CD14-positive monocyte (primary cell): Measurements from ENCODE around the gene DZANK1. TPM values are rescaled to one million over a fixed set of nuclear protein-coding genes. Genes with fewer than 3 reads are reported as not detected.

ENCODE experiments used
- DNase-seq, 3 donors: peaks; one replicate each; pipeline ENCODE4 v3.0.0-alpha.2; 2011 to 2022
- H2AFZ ChIP-seq: 2 replicates; pipeline ENCODE4 v1.6.0; 2012; ENCODE audit warnings: mild to moderate bottlenecking, low read depth, low read length, inconsistent platforms; ENCODE audit not compliant: insufficient read depth, poor library complexity, severe bottlenecking
- H3K27ac ChIP-seq, 2 donors: 1 replicate in 1 of 2; 2 replicates in 1 of 2; pipeline ENCODE4 v1.5.1; 2012 to 2013; ENCODE audit warnings: low read length in 2 of 2, control low read depth in 1 of 2, inconsistent platforms in 1 of 2, low read depth in 1 of 2, mild to moderate bottlenecking in 1 of 2
- H3K27me3 ChIP-seq, 2 donors: one replicate each; pipeline versions ENCODE4 v1.6.0 to v1.6.1; 2011 to 2013; ENCODE audit warnings: low read length in 2 of 2; ENCODE audit not compliant: control insufficient read depth in 2 of 2, insufficient read depth in 2 of 2
- H3K36me3 ChIP-seq, 2 donors: replicated peaks in 1 of 2; 1 replicate in 1 of 2; 2 replicates in 1 of 2; pipeline versions ENCODE4 v1.5.1 to v1.6.1; 2012 to 2013; ENCODE audit warnings: low read length in 2 of 2, control low read depth in 1 of 2, inconsistent platforms in 1 of 2, mild to moderate bottlenecking in 1 of 2; ENCODE audit not compliant: insufficient read depth in 2 of 2, control insufficient read depth in 1 of 2
- H3K4me1 ChIP-seq, 2 donors: 1 replicate in 1 of 2; 2 replicates in 1 of 2; pipeline versions ENCODE4 v1.5.1 to v1.6.1; 2012 to 2013; ENCODE audit warnings: low read length in 2 of 2, control low read depth in 1 of 2, inconsistent platforms in 1 of 2, mild to moderate bottlenecking in 1 of 2, moderate library complexity in 1 of 2; ENCODE audit not compliant: insufficient read depth in 2 of 2, control insufficient read depth in 1 of 2
- H3K4me2 ChIP-seq: replicated peaks from 2 replicates; pipeline ENCODE3; 2012; ENCODE audit warnings: low read length, moderate library complexity, mild to moderate bottlenecking; ENCODE audit not compliant: poor library complexity, severe bottlenecking; ENCODE audit errors: extremely low read depth
- H3K4me3 ChIP-seq, 3 experiments: fragments of 200-600 bp in 1 of 3; sonication (generic) in 1 of 3; replicated peaks in 1 of 3; 1 replicate in 2 of 3; 2 replicates in 1 of 3; pipeline ENCODE4 v1.5.1; 2011 to 2013; ENCODE audit warnings: low read length in 3 of 3, mild to moderate bottlenecking in 3 of 3, control low read depth in 2 of 3, low read depth in 2 of 3, inconsistent platforms in 1 of 3, moderate library complexity in 1 of 3
- H3K79me2 ChIP-seq: 2 replicates; pipeline ENCODE4 v1.6.0; 2012; ENCODE audit warnings: mild to moderate bottlenecking, control low read depth, inconsistent platforms, low read length, moderate library complexity; ENCODE audit not compliant: insufficient read depth
- H3K9ac ChIP-seq: 2 replicates; pipeline ENCODE4 v1.6.0; 2017; ENCODE audit warnings: low read length, mild to moderate bottlenecking; ENCODE audit not compliant: insufficient read depth, poor library complexity, severe bottlenecking
- H3K9me3 ChIP-seq, 2 donors: replicated peaks in 1 of 2; 1 replicate in 1 of 2; 2 replicates in 1 of 2; pipeline versions ENCODE4 v1.5.1 to v1.6.1; 2012 to 2013; ENCODE audit warnings: low read length in 2 of 2, control low read depth in 1 of 2; ENCODE audit not compliant: control insufficient read depth in 1 of 2, insufficient read depth in 1 of 2
- H4K20me1 ChIP-seq: 2 replicates; pipeline ENCODE4 v1.6.0; 2012; ENCODE audit warnings: mild to moderate bottlenecking, low read length, control low read depth, moderate library complexity; ENCODE audit not compliant: insufficient read depth
- H3K27ac Mint-ChIP-seq, 7 donors: one replicate each; pipeline ENCODE4 v1.8.0; 2020; ENCODE audit warnings: mild to moderate bottlenecking in 7 of 7, mixed read lengths in 7 of 7, moderate library complexity in 6 of 7, inconsistent platforms in 2 of 7
- H3K27me3 Mint-ChIP-seq, 3 donors: one replicate each; pipeline ENCODE4 v1.8.0; 2021 to 2022; ENCODE audit warnings: low read depth in 3 of 3, mild to moderate bottlenecking in 3 of 3, mixed read lengths in 3 of 3, moderate library complexity in 3 of 3, inconsistent platforms in 1 of 3
- H3K36me3 Mint-ChIP-seq, 2 donors: one replicate each; pipeline ENCODE4 v1.8.0; 2020; ENCODE audit warnings: mixed read lengths in 2 of 2, inconsistent platforms in 1 of 2, mild to moderate bottlenecking in 1 of 2
- H3K4me1 Mint-ChIP-seq: one replicate; pipeline ENCODE4 v1.8.0; 2020; ENCODE audit warnings: mild to moderate bottlenecking, mixed read lengths
- H3K4me3 Mint-ChIP-seq, 2 donors: one replicate each; pipeline ENCODE4 v1.8.0; 2020; ENCODE audit warnings: mild to moderate bottlenecking in 2 of 2, mixed read lengths in 2 of 2, moderate library complexity in 1 of 2
- H3K9me3 Mint-ChIP-seq, 7 donors: one replicate each; pipeline ENCODE4 v1.8.0; 2020 to 2022; ENCODE audit warnings: mixed read lengths in 7 of 7, mild to moderate bottlenecking in 6 of 7, moderate library complexity in 6 of 7, inconsistent platforms in 2 of 7
- CTCF ChIP-seq: fragments of 200-600 bp; IDR thresholded peaks from one replicate; pipeline ENCODE4 v1.8.0; 2022; ENCODE audit warnings: antibody characterized with exemption, mild to moderate bottlenecking
- WGBS: methylation state at CpG from one replicate; pipeline ENCODE4 v1.1.5; 2013; ENCODE audit warnings: missing lambda C conversion rate; ENCODE audit not compliant: insufficient coverage; 5-methylcytosine and 5-hydroxymethylcytosine counted together
- intact Hi-C, 2 donors: fragments of 100-400 bp; cut with micrococcal nuclease; formaldehyde crosslinking; loops; one replicate each; pipeline versions ENCODE4 v1.15.0 to v1.15.1; 2023
- polyA plus RNA-seq, 3 donors: library from polyadenylated mRNA; depleted of rRNA in 1 of 3; unstranded in 2 of 3; stranded (reverse) in 1 of 3; fragments of 300-500 nt in 2 of 3; fragments of >200 nt in 1 of 3; fragmentation: Illumina TruSeq in 2 of 3; gene quantifications; 1 replicate in 2 of 3; 2 replicates in 1 of 3; pipeline ENCODE4 v1.2.3, GENCODE V29; 2012 to 2021

Gene DZANK1
- polyA plus RNA-seq, 3 donors: 0.17 to 1.3 (median 0.69) TPM

GRCh38 chr20:18390201-18390600 lies 76.6 kb downstream of the DZANK1 start:
- no peak for DNase-seq

GRCh38 chr20:18388860-18389259 lies 78.0 kb downstream of the DZANK1 start:
- WGBS: 79% methylated on average over 2 of the region's 6 CpGs
- H3K4me3 ChIP-seq: no peak overlapping the region
- H3K27me3 ChIP-seq: no peaks in the 10 kb centered on the region
- Mint-ChIP-seq H3K27me3 (no peaks in the 10 kb centered on the region), H3K4me3 (no peak overlapping the region), H3K9me3 (no peaks in the 10 kb centered on the region), H3K27ac (no peak overlapping the region), H3K36me3 (peaks cover 18 to 46% of the 10 kb centered on the region in 2 donors), H3K4me1 (peaks cover 17% of the 10 kb centered on the region)
- no peak for DNase-seq
- peaks cover 10 to 31% of the 10 kb centered on the region in 2 donors for H3K36me3 ChIP-seq
- no peak overlapping the region for H3K9ac ChIP-seq
- H3K4me1 ChIP-seq: peaks cover 2 to 6% of the 10 kb centered on the region in 2 donors
- no peaks in the 10 kb centered on the region for H3K79me2 ChIP-seq
- no peaks in the 10 kb centered on the region for H4K20me1 ChIP-seq
- no peaks in the 10 kb centered on the region for H3K9me3 ChIP-seq
- no peak for TF ChIP-seq CTCF
- no peak overlapping the region for H3K4me2 ChIP-seq
- no peak overlapping the region for H3K27ac ChIP-seq
- H2AFZ ChIP-seq: no peak overlapping the region
- intact Hi-C loops: no loop called here

More at GRCh38 chr20:18390201-18390600, 76.6 kb downstream of the DZANK1 start:
- Histone ChIP-seq H3K27me3 (no peaks in the 10 kb centered on the region), H4K20me1 (no peaks in the 10 kb centered on the region), H3K4me1 (peaks cover 9 to 15% of the 10 kb centered on the region in 2 donors), H3K9ac (no peak overlapping the region), H3K9me3 (no peaks in the 10 kb centered on the region), H3K27ac (no peak overlapping the region), H3K4me3 (no peak overlapping the region), H3K36me3 (peaks cover 10 to 31% of the 10 kb centered on the region in 2 donors), H3K4me2 (no peak overlapping the region), H3K79me2 (no peaks in the 10 kb centered on the region), H2AFZ (no peak overlapping the region)
- Mint-ChIP-seq H3K9me3 (no peaks in the 10 kb centered on the region), H3K4me3 (no peak overlapping the region), H3K27me3 (peaks cover 0 to 2% (median 0%) of the 10 kb centered on the region in 3 donors), H3K4me1 (peaks cover 31% of the 10 kb centered on the region), H3K36me3 (peaks cover 18 to 35% of the 10 kb centered on the region in 2 donors), H3K27ac (no peak overlapping the region)
- intact Hi-C loops: no loop called here
- WGBS: 100% methylated on average over 1 of the region's 3 CpGs
- TF ChIP-seq CTCF: no peak
